Measurements from ENCODE around the gene CFAP46.
"Not testable (repeated sequence)": the region's sequence is repeated elsewhere in the genome, so short reads cannot be mapped to it uniquely, and the experiment has no call there.

Gene CFAP46

DNA sequence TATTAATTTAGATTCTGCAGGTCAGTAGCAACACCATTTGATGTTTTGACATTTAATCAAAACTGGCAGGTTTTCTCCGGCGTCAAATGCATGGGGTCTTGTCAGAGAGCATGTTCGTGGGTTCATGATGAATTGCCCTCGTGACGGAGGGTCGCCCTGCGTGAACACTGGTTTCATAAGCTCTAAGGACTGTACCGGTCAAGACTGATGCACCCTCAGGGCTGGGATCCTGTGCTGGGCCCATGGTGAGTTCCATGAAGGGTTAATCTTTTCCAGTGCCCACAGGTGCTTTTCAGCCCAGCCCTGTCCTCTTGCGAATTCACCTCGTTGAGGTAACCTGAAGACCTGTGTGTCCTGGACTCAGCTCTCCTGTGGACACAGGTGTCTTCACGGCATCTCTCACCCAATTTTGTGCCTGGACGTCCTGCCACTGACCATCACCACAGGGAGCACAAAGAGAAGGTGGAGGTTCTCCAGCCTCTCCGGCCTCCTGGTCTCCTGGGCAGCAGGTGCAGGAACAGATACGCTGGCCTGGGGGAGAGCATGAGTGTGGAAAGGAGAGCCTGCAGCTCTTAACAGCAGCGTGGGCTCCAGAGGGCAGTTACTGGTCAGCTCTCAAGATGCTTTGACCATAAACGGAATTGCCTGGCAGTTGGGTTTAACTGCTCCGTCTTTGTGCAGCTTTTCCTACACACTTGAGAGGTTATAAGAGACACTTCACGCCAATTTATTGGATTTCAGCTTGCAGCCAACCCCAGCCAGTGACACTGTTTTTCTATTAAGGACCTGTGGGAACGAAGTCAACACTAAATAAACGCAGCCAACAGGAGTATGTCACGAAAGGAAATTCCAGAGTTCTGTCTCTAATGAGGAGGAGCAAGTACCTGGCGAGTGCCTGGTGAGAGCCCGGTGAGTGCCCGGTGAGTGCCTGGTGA, 37.4 kb upstream of the CFAP46 start:
- DNase-seq, result no peak

DNA sequence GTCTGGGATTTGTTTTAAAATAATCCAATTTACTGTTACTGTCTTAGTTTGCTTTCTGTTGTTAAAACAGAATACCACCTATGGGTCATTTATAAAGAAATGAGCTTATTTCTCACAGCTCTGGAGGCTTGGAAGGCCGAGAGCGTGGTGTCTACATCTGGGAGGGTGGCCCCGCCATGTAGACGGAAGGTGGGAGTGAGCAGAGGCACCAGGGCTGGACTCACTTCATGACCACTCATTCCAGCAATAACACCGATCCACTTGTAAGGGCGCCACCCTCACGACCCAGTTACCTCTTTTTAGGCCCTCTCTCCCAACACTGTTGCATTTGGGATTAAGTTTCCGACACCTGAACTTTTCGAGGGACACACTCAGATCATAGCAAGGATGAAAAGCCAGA, 36.2 kb upstream of the CFAP46 start:
- DNase-seq, result no peak

DNA sequence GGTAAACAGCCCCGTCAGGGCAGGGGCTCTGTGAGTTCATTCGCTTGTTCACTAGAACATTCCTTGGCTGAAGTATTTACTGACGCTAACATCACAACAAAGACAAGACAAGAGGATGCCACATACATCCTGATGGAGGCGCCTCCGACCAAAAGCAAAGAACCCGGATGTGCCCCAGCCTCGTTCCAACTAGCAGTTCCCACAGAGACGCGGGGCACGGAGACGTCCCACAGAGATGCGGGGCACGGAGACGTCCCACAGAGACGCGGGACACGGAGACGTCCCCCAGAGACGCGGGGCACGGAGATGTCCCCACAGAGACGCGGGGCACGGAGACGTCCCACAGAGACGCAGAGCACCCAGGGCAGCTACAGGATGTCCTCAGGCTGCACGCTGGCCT, 35.4 kb upstream of the CFAP46 start:
- no peak for DNase-seq

DNA sequence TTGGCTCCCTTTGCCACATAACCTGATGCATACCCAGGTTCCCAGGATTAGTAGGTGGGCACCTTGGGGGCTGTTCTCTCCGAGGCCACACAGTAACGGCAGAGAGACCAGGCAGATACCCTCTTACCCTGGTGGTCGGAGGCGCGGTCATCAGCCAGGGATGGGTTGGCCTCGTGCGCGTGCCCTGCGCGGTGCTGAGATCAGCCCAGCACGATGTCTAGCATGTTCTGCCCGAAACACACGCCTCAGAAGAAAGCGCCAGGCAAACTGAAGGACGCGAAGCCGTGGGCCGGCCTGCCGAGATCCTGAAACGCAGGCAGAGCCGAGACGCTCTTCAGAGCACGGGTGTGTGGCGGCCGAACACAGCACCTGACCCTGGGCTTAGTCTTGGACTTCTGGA, 34.7 kb upstream of the CFAP46 start:
- DNase-seq, result no peak

DNA sequence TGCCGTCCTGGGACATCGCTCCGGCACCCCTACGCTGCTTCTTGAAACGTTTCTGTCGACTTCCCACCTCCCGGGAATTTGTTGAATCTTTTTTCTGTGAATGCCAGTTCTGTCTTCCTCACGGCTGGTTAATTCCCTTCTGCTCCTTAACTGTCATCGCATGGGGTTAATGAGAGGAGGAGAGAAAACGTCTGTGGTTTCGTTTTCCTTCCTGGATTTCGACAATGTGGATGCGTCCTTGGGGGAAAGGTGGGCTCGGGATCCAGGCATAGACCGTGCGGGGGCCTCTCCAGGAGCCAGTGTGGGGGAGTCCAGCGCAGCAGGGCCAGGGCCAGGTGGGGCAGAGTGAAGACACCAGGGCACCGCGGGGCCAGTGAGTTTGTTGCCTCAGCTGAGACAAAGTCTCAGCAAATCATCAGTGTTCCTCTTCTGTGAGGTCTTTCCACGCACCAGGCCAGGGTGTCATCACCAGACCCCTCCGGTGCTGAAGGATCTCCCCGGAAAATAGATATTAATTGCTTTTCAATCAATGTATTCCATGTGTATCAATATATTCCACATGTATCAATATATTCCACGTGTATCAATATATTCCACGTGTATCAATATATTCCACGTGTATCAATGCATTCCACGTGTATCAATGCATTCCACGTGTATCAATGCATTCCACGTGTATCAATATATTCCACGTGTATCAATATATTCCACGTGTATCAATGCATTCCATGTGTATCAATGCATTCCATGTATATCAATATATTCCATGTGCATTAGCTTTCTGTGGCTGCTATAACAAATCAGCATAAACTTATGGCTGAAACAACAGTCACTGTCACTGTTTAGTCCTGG, 33.7 kb upstream of the CFAP46 start:
- DNase-seq, result no peak

DNA sequence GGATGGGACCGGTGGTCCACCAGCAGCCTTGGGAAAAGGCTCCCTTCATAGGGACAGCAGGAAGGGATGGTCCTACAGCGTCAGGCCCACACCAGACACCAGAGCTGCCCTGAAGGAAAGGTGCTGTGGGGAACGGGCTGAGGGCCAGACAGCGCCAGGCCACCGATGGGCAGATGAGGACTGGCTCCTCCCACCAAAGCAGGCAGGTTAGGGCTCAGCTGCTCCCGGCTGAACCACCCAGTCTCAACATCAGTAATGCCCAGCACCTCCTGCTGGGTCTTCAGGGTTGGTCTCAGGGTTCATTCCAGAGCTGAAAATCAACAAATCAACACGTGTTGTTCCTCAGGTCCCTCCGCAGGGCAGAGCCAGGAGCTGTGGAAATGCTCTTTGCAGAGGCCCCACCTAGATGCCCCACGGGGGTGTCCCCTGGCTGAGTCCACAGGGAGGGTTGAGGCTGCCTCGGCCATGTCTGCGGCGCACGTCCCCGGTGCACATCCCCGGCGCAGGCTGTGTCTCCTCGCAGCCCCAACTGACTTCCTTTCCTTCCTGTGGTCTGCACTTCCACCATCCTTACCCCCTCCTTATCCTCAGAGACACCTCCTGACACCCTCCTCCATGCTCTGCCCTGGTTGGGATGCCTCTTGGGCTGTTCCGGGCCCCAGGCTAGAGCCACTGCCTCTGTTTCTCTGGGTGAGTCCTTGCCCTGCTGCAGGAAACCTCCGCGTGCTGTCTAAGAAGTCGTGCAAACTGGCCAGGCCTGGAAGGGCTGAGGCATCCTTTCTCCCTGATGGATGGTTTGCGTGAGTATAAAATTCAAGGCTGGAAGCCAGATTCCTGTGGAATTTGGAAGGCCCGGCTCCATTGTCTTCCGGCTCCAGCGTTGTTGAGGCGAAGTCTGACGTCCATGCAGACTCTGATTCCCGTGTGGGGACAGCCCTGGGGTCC, 32.8 kb upstream of the CFAP46 start:
- DNase-seq, result no peak

DNA sequence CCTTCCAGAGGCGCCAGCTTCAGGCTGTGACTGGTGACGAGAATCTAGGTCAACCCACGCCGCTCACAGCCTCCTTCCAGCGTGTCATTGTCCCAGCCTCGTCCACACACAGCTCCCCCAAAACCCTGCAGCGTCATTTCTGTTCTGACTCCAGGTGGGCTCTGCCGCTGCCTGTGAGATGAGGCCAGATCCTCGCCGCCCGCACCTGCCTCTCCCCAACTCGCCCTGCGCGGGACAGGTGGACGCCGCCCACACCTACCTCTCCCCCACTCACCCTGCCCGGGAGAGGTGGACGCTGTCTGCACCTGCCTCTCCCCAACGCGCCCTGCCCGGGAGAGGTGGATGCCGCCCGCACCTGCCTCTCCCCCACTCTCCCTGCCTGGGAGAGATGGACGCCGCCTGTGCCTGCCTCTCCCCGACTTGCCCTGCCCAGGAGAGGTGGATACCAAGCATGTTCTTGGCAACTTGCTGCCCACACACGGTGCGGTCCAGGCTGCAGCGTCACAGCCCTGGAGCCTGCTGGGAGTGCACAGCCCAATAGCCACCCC, 32.0 kb upstream of the CFAP46 start:
- DNase-seq, result no peak

DNA sequence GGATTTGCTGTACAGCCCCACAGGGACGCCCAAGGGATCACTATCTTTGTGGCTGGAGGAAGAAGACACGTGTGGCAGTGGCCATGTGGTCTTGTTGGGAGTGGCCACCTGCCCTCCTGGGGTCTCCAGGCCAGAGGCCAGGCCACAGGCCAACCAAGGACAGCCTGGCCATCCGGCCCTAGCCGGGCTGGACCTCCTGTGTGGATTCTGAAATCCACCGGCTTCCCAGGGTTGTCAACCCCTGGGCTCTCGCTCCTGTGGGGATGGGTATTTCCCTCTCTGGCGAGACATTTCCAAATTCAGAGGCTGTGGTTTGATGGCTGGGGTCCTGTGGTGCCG, 31.5 kb upstream of the CFAP46 start:
- no peak for DNase-seq

DNA sequence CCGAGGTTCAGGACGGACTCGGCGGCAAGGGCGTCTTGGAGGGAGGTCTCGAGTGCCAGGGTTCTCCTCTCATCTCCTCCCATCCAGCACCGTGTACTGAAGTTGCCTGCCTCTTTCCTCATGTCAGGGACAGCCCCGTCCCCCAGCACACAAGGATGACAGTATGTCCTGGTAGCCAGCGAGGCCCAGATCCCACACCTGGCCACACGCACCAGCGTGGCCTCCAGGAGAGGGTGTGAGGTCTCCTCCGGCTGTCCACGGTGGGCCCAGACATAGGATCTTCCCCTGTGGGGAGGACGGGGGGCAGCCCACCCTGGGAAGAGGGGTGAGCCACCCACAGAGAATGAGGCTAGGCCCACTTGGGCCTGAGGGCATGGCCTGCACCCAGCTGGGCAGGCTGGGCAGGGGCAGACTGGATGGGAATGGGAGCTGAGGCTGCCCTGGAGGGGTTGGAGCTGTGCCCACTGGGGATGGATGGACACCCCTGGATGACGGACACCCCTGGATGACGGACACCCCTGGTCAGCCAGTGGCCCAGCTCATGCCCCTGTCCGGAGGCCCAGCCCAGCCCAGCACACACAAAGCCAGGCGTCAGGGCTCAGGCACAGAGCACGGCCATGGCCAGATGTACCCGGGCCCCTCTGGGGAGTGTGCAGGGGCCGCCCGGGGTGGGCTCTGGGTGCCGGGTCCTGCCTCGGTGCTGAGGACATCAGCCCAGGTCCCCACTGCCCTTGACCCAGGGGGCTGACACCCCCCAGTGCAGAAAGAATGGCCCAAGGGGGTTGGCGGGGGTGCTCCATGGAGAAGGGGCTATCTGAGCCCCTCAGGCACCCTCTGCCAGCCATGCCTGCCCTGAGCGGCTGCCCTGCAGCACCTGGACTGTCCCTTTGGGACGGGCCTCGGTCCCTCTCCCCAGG, 30.9 kb upstream of the CFAP46 start:
- no peak for DNase-seq

DNA sequence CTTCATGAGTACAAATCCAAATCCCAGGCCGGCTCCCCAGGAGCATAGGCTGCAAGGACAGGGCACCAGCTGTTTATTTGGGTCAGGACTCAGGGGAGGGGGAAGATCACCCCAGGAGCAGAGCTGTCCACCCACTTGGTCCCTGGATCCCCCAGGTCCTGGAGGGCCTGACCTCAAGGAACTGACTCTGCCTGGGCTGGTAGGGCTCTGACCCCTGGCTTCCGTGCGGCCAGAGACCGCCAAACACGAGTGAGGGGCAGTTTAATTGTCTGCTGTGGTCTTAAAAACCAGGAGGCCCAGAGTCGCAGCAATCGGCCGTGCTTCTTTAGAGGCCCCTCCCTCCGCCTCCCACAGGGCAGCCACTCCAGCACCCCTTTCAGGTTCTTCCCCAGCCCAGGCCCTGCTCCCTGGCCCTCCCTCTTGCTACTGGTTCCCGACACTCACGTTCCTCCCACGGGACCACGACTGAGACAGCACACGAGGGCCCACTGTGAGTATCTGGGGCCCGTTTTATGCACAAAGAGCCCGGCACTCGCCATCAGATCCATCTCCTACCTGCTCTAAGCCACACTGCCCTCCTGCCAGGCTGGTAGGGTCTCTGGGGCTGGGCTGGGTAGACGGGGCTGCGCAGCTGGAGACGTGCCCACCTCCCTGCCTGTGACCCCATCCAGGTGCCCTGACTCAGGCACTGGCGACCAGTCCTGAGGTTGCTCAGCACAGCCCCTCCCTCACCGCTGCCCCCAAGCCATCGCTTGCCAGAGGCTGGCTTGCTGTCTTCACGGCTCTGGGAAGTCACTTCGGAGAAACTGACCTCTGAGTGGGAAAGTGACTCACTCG, 30.0 kb upstream of the CFAP46 start:
- no peak for DNase-seq

DNA sequence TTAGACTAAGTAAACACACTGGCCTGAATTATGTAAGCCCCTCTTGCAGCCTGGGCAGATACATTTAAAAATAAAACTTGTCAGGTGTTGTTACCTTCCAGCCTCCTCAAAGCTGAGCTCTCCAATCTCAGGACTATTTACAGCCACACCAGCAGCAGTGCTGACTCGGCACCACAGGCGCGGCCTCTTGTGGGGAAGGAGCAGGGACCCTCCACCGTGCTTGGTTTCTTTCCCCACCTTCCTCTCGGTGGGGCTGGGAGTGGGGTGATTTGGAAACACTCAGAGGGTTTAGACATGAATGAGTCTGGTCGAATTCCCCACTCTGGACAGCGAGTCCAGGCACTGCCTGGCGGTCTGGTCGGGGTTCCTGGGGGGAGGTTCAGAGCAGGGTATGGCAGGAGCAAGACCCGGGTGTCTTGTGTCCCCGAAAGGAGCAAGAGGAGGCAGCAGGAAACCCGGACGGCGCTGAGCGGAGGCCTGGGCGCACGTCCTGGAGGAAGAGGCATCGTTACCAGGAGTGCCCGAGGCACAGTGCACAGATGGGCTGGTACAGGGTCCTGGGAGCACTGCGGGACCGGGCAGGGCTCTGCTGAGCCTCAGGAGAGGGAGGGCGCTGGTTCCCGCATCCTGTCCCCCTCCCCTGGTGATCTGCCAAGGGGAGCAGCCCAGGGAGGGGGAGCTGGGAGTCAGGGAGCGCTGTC, 29.2 kb upstream of the CFAP46 start:
- no peak for DNase-seq

DNA sequence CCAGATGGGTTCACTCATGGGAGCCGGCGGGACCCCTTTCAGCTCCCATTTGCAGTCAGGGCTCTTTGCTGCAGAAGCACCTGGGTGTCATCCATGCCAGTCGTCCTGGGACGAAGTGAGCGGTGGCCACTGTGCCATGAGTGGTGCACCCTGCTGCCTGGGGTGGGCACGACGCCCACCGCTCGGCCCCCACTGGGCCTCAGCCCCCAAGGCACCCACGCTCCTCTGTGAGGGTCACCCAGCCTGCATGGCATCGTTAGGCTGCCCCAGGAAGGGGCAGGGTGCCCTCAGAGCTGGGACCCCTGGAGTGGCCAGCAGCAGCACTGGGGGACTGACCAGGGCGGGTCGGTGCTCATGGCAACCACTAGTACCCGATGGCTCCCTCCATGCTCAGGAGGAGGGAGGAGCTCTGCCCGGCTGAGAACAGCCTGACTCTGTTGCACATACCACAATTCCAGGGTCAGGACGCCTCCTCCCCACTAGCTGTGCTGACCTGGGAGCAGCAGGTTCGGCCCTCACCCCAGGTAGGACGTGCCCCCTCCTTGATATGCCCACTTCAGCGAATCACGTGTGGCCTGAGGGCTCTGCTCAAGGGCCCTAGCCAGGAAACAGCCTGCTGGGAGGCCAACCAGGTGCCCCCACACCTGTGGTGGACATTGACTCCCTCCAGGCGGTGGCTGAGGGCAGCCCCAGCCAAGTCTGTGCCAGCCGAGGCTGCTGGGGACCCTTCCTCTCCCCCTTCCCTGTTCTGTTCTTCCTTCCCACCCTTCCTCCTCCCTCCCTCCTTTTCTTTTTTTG, 28.5 kb upstream of the CFAP46 start:
- no peak for DNase-seq

DNA sequence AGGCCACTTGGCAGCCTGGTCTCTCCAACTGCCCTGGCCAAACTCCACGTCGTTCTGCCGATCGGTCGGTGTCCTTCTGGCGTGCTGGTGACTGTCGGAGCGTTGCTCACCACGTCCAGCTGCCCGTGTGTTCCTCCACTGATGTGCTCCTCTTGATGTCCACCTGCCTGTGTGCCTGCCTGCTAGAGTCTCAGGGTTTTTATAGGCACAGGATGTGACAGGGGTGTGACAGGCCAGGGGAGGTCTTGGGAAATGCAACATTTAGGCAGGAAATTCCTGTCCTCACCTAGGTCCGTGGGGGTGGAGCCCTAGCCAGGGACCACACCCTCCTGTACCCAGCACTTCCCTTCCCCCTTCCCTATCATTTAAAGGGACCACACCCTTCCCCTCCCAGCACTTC, 25.2 kb upstream of the CFAP46 start:
- DNase-seq, result no peak

DNA sequence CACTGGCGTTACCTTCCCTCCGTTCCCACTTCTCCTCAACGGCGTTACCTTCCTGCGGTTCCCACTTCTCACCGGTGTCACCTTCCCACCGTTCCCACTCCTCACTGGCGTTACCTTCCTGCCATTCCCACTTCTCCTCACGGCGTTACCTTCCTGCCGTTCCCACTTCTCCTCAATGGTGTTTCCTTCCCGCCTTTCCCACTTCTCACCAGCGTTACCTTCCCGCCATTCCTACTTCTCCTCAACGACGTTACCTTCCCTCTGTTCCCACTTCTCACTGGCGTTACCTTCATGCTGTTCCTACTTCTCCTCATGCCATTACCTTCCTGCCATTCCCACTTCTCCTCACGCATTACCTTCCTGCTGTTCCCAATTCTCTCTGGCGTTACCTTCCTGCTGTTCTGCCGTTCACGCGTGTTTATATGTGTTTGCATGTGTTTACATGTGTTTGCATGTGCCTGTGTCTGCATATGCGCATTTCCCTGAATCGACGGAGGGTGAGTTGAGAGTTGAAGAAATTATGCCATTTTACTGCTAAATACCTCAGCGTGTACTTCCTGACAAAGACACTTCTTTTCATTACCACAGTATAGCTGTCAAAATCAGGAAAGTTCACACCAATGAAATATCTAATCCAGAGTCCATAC, 23.2 kb upstream of the CFAP46 start:
- DNase-seq, result no peak

DNA sequence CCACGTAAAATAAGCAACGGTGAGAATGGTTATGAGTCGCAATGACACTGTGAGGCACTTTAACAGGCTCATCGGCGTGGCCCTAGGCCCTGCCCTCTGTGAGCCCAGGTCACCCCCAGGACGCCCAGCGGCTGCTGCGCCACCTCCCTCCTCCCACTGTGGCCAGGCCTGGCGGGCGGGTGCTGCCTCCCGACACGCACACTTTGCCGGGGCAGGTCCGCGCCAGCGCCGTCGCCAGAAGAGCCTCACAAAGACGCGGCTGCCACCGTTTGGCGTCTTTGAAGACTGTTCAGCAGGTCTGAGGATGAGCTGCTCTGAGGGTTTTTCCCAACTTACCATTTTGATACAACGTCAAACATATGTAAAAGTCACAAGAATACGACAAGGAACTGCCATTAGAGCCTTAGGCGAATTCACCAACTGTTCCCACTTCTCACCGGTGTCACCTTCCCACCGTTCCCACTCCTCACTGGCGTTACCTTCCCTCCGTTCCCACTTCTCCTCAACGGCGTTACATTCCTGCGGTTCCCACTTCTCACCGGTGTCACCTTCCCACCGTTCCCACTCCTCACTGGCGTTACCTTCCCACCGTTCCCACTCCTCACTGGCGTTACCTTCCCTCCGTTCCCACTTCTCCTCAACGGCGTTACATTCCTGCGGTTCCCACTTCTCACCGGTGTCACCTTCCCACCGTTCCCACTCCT, 22.5 kb upstream of the CFAP46 start:
- not testable (repeated sequence) for DNase-seq

DNA sequence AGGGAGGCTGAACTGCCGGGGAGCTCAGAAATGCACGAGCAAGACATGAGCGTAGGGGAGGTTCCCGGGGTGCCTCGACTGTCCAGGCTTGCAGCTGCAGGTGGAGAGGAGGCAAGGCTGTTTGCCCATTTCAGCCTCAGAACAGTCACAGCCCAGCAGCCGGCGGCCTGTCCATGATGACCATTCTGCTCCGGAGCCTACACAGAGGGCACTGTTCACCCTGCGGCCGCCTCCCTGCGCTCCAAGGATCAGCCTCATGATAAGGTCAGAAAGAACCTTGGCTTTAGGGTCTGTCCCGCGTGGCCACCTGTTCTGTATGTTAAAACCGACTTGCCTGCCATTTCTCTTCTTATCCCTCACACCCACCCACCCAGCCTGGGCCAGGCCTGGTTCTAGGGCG, 21.9 kb upstream of the CFAP46 start:
- no peak for DNase-seq

DNA sequence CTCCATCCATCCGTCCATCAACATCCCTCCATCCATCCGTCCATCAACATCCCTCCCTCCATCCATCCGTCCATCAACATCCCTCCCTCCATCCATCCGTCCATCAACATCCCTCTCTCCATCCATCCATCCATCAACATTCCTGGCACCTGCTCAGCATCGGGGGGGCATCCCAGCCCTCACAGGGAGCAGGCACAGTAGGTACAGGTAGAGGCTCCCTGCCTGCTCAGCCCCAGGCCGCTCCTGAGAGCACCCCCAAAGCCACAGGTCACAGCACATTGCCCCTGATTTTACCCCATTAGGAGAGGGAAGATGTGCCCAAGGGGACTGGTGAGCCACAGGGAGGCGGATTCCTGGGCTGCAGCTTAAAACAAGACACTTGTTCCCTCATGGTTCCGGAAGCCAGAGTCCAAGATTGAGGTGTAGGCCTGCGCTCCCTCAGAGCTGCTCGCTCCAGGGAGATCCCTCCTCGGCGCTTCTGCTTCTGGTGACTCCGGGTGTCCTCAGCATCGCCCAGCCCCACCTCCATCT, 21.1 kb upstream of the CFAP46 start:
- DNase-seq, result no peak

Measured in suppressor macrophage treated with lipopolysaccharide for 4 hours (primary cell).